Medulla oblongata (tissue), 1 donor: ENCODE data around the gene PHOX2B.
"Not testable (repeated sequence)": the region's sequence is repeated elsewhere in the genome, so short reads cannot be mapped to it uniquely, and the experiment has no call there.

Experiments used
- DNase-seq: peaks from one replicate; pipeline ENCODE4 v3.0.0-alpha.2; 2015; ENCODE audit errors: extremely low spot score

The PHOX2B gene

DNA sequence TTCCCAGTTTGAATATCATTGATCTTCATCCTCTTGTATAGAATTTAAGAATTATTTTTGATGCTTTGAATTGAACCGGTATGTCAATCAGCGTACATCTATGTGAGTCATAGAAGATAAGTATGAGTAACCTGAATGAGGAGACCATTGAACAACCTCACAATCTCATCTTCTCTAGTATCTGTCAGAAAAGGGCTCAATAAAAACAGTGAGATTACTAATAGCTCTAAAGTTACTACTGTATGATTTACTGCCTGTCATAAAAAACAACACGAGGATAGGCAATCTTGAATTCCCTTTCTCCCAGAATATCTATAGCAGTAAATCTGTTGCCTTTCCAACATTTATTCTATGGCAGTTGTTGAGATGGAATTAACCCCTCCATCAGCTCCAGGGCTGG lies 36.1 kb downstream of the PHOX2B start:
- DNase-seq, result no peak

GRCh38 chr4:41711654-41712053 lies 36.9 kb downstream of the PHOX2B start:
- DNase-seq, result not testable (repeated sequence)

DNA sequence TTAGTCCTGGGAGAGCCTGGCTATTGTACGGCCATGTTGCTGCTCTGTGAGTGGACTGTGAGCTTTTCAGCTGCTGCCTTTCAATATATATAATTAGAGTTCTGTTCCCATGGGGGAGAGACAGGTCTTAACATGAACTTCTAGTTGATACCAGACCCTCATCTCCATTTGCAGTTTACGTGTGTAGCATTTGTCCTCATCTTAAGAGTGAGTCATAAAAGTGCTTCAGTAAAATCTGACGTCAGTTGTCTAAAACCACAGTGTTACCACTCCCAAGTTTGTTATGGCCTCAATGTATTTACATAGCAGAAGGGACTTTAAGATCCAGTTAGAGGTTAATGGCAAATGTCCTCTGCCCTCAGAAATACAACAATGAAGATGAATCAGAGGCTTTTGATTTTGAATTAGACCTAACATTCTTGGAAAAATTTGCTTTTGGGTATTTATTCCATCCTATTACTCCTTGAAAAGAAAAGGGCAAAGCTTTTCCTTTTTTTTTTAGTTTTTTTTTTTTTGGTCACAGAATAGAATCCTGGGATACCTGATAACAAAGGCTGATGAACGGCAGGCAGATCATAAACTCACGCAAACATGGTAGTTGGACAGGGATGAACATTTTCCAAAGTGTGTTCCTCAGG lies 38.6 kb downstream of the PHOX2B start:
- DNase-seq, result no peak

- DNase-seq, result no peak
Measured at GRCh38 chr4:41703785-41704184, 44.7 kb downstream of the PHOX2B start.

- no peak for DNase-seq
Measured at GRCh38 chr4:41702770-41703169, 45.8 kb downstream of the PHOX2B start.

DNA sequence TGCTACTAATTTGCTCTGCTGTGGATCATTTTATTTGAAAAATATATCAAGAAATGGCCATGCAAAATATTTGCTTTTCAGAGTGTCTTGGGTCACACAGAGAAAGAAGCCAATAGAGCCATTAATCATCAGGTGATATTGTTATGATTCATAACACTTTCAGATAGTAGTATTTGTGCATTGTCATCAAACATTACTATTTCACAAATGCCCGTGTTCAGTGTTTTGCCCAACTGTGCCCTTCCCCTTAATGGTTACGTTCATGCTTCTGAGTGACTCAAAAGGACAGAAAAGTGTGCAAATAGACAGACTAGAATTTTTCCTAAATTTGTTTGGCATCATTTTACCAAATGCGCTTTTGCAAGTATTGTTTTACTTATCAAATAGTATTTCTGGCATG lies 46.5 kb downstream of the PHOX2B start:
- DNase-seq, result no peak

GRCh38 chr4:41696763-41697162 lies 51.8 kb downstream of the PHOX2B start:
- no peak for DNase-seq

GRCh38 chr4:41696131-41696530 lies 52.4 kb downstream of the PHOX2B start:
- no peak for DNase-seq
